ENCODE data around the gene TPO. TPM values are rescaled to one million over a fixed set of nuclear protein-coding genes. Genes with fewer than 3 reads are reported as not detected.

The TPO gene
- total and polyA plus RNA-seq, 9 donors, result 0.08 to 0.53 (median 0.18) TPM

GRCh38 chr2:1438972-1439371, 25.7 kb downstream of the TPO start:
- H3K4me3 ChIP-seq (ENCODE audit: low read length), result no peak overlapping the region
- H3K27me3 ChIP-seq (ENCODE audit: control insufficient read depth, insufficient read depth, low read length), result peaks cover 2% of the 10 kb centered on the region
- no peak for DNase-seq
- no peak overlapping the region for H3K27ac ChIP-seq (ENCODE audit: low read length)
- no peaks in the 10 kb centered on the region for H3K36me3 ChIP-seq (ENCODE audit: control insufficient read depth, insufficient read depth, low read length)
- WGBS (ENCODE audit: insufficient coverage), result 75% methylated on average over 3 of the region's 6 CpGs
- no peaks in the 10 kb centered on the region for H3K4me1 ChIP-seq (ENCODE audit: control insufficient read depth, insufficient read depth, low read length)
- no peaks in the 10 kb centered on the region for H3K9me3 ChIP-seq (replicated peaks; ENCODE audit: control insufficient read depth, low read depth, low read length)

- H3K4me1 ChIP-seq (ENCODE audit: control insufficient read depth, insufficient read depth, low read length), result no peaks in the 10 kb centered on the region
- DNase-seq, result no peak
- no peaks in the 10 kb centered on the region for H3K36me3 ChIP-seq (ENCODE audit: control insufficient read depth, insufficient read depth, low read length)
- H3K27me3 ChIP-seq (ENCODE audit: control insufficient read depth, insufficient read depth, low read length), result peaks cover 2% of the 10 kb centered on the region
- H3K27ac ChIP-seq (ENCODE audit: low read length), result no peak overlapping the region
- H3K9me3 ChIP-seq (replicated peaks; ENCODE audit: control insufficient read depth, low read depth, low read length), result no peaks in the 10 kb centered on the region
- H3K4me3 ChIP-seq (ENCODE audit: low read length), result no peak overlapping the region
- 81% methylated on average over 7 of the region's 7 CpGs for WGBS (ENCODE audit: insufficient coverage)
Observed at GRCh38 chr2:1440581-1440980, 27.3 kb downstream of the TPO start.

GRCh38 chr2:1446301-1446700, 33.0 kb downstream of the TPO start:
- H3K27me3 ChIP-seq (ENCODE audit: control insufficient read depth, insufficient read depth, low read length), result peaks cover 16% of the 10 kb centered on the region
- no peaks in the 10 kb centered on the region for H3K9me3 ChIP-seq (replicated peaks; ENCODE audit: control insufficient read depth, low read depth, low read length)
- no peaks in the 10 kb centered on the region for H3K36me3 ChIP-seq (ENCODE audit: control insufficient read depth, insufficient read depth, low read length)
- no peak overlapping the region for H3K4me3 ChIP-seq (ENCODE audit: low read length)
- 94% methylated on average over 2 of the region's 4 CpGs for WGBS (ENCODE audit: insufficient coverage)
- no peaks in the 10 kb centered on the region for H3K4me1 ChIP-seq (ENCODE audit: control insufficient read depth, insufficient read depth, low read length)
- DNase-seq, result no peak
- no peak overlapping the region for H3K27ac ChIP-seq (ENCODE audit: low read length)

- Histone ChIP-seq H3K27me3 (ENCODE audit: control insufficient read depth, insufficient read depth, low read length) (peaks cover 15% of the 10 kb centered on the region), H3K4me3 (ENCODE audit: low read length) (no peak overlapping the region), H3K36me3 (ENCODE audit: control insufficient read depth, insufficient read depth, low read length) (no peaks in the 10 kb centered on the region), H3K27ac (ENCODE audit: low read length) (no peak overlapping the region), H3K4me1 (ENCODE audit: control insufficient read depth, insufficient read depth, low read length) (no peaks in the 10 kb centered on the region), H3K9me3 (replicated peaks; ENCODE audit: control insufficient read depth, low read depth, low read length) (no peaks in the 10 kb centered on the region)
- 35% methylated on average over 17 of the region's 18 CpGs for WGBS (ENCODE audit: insufficient coverage)
- DNase-seq, result no peak
Observed at GRCh38 chr2:1448009-1448408, 34.7 kb downstream of the TPO start.

- no peak for DNase-seq
- H3K27me3 ChIP-seq (ENCODE audit: control insufficient read depth, insufficient read depth, low read length), result peaks cover 15% of the 10 kb centered on the region
- H3K4me1 ChIP-seq (ENCODE audit: control insufficient read depth, insufficient read depth, low read length), result no peaks in the 10 kb centered on the region
- no peak overlapping the region for H3K27ac ChIP-seq (ENCODE audit: low read length)
- no peak overlapping the region for H3K4me3 ChIP-seq (ENCODE audit: low read length)
- H3K9me3 ChIP-seq (replicated peaks; ENCODE audit: control insufficient read depth, low read depth, low read length), result no peaks in the 10 kb centered on the region
- no peaks in the 10 kb centered on the region for H3K36me3 ChIP-seq (ENCODE audit: control insufficient read depth, insufficient read depth, low read length)
- 40% methylated on average over 2 of the region's 4 CpGs for WGBS (ENCODE audit: insufficient coverage)
Observed at GRCh38 chr2:1450915-1451314, 37.7 kb downstream of the TPO start.

- 74% methylated on average over 4 of the region's 5 CpGs for WGBS (ENCODE audit: insufficient coverage)
- H3K4me3 ChIP-seq (ENCODE audit: low read length), result no peak overlapping the region
Observed at GRCh38 chr2:1451422-1451821, 38.2 kb downstream of the TPO start.

GRCh38 chr2:1453561-1453960, 40.3 kb downstream of the TPO start:
- no peak for DNase-seq
- no peaks in the 10 kb centered on the region for H3K9me3 ChIP-seq (replicated peaks; ENCODE audit: control insufficient read depth, low read depth, low read length)

More at GRCh38 chr2:1451422-1451821, 38.2 kb downstream of the TPO start:
- H3K9me3 ChIP-seq (replicated peaks; ENCODE audit: control insufficient read depth, low read depth, low read length), result no peaks in the 10 kb centered on the region
- no peaks in the 10 kb centered on the region for H3K36me3 ChIP-seq (ENCODE audit: control insufficient read depth, insufficient read depth, low read length)
- no peaks in the 10 kb centered on the region for H3K4me1 ChIP-seq (ENCODE audit: control insufficient read depth, insufficient read depth, low read length)
- H3K27ac ChIP-seq (ENCODE audit: low read length), result no peak overlapping the region
- DNase-seq, result no peak
- peaks cover 15% of the 10 kb centered on the region for H3K27me3 ChIP-seq (ENCODE audit: control insufficient read depth, insufficient read depth, low read length)

GRCh38 chr2:1454346-1454745, 41.1 kb downstream of the TPO start:
- H3K27me3 ChIP-seq (ENCODE audit: control insufficient read depth, insufficient read depth, low read length), result peaks cover 4% of the 10 kb centered on the region
- WGBS (ENCODE audit: insufficient coverage), result 88% methylated on average over 6 of the region's 7 CpGs
- no peaks in the 10 kb centered on the region for H3K9me3 ChIP-seq (replicated peaks; ENCODE audit: control insufficient read depth, low read depth, low read length)
- H3K4me3 ChIP-seq (ENCODE audit: low read length), result no peak overlapping the region
- H3K36me3 ChIP-seq (ENCODE audit: control insufficient read depth, insufficient read depth, low read length), result no peaks in the 10 kb centered on the region
- H3K4me1 ChIP-seq (ENCODE audit: control insufficient read depth, insufficient read depth, low read length), result no peaks in the 10 kb centered on the region
- H3K27ac ChIP-seq (ENCODE audit: low read length), result no peak overlapping the region
- DNase-seq, result no peak

More at GRCh38 chr2:1453561-1453960, 40.3 kb downstream of the TPO start:
- H3K4me3 ChIP-seq (ENCODE audit: low read length), result no peak overlapping the region
- H3K4me1 ChIP-seq (ENCODE audit: control insufficient read depth, insufficient read depth, low read length), result no peaks in the 10 kb centered on the region
- H3K36me3 ChIP-seq (ENCODE audit: control insufficient read depth, insufficient read depth, low read length), result no peaks in the 10 kb centered on the region
- H3K27me3 ChIP-seq (ENCODE audit: control insufficient read depth, insufficient read depth, low read length), result peaks cover 6% of the 10 kb centered on the region
- WGBS (ENCODE audit: insufficient coverage), result 84% methylated on average over 10 of the region's 12 CpGs
- H3K27ac ChIP-seq (ENCODE audit: low read length), result no peak overlapping the region

- Histone ChIP-seq H3K36me3 (ENCODE audit: control insufficient read depth, insufficient read depth, low read length) (no peaks in the 10 kb centered on the region), H3K27me3 (ENCODE audit: control insufficient read depth, insufficient read depth, low read length) (no peaks in the 10 kb centered on the region), H3K9me3 (replicated peaks; ENCODE audit: control insufficient read depth, low read depth, low read length) (no peaks in the 10 kb centered on the region), H3K27ac (ENCODE audit: low read length) (no peak overlapping the region), H3K4me1 (ENCODE audit: control insufficient read depth, insufficient read depth, low read length) (no peaks in the 10 kb centered on the region), H3K4me3 (ENCODE audit: low read length) (no peak overlapping the region)
- peak; percentile 26 for DNase-seq
- 38% methylated on average over 4 of the region's 6 CpGs for WGBS (ENCODE audit: insufficient coverage)
Observed at GRCh38 chr2:1455466-1455865, 42.2 kb downstream of the TPO start.

- Histone ChIP-seq H3K4me3 (ENCODE audit: low read length) (no peak overlapping the region), H3K4me1 (ENCODE audit: control insufficient read depth, insufficient read depth, low read length) (no peaks in the 10 kb centered on the region), H3K27me3 (ENCODE audit: control insufficient read depth, insufficient read depth, low read length) (peaks cover 4% of the 10 kb centered on the region), H3K9me3 (replicated peaks; ENCODE audit: control insufficient read depth, low read depth, low read length) (no peaks in the 10 kb centered on the region), H3K36me3 (ENCODE audit: control insufficient read depth, insufficient read depth, low read length) (no peaks in the 10 kb centered on the region), H3K27ac (ENCODE audit: low read length) (no peak overlapping the region)
- no CpG with 5 or more reads among the region's 2 CpGs for WGBS (ENCODE audit: insufficient coverage)
- no peak for DNase-seq
Observed at GRCh38 chr2:1458432-1458831, 45.2 kb downstream of the TPO start.

GRCh38 chr2:1459727-1460126, 46.5 kb downstream of the TPO start:
- Histone ChIP-seq H3K4me1 (ENCODE audit: control insufficient read depth, insufficient read depth, low read length) (no peaks in the 10 kb centered on the region), H3K36me3 (ENCODE audit: control insufficient read depth, insufficient read depth, low read length) (no peaks in the 10 kb centered on the region), H3K9me3 (replicated peaks; ENCODE audit: control insufficient read depth, low read depth, low read length) (no peaks in the 10 kb centered on the region), H3K27ac (ENCODE audit: low read length) (no peak overlapping the region), H3K4me3 (ENCODE audit: low read length) (no peak overlapping the region), H3K27me3 (ENCODE audit: control insufficient read depth, insufficient read depth, low read length) (peaks cover 4% of the 10 kb centered on the region)
- DNase-seq, result no peak
- no CpG with 5 or more reads among the region's 7 CpGs for WGBS (ENCODE audit: insufficient coverage)
